ENCODE data around the gene CACNA1S.

The CACNA1S gene

DNA sequence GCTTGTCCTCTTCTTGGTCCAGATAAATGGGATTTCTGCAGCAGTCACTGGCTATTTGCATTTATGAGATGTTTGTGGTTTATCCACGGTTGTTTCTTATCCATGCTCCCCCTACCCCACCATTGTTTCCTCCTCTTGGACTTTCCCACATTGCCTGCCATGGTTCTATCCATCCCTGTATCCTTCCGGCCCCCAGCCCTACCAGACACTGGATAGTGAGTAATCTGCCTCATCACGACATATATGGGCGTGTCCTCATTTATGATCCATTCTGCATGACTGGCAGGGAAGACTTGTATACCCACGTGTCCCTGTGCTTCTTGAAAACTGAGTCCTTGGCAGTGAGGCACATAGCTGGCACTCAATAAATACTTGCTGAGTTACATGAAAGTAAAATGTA is 40.1 kb downstream of the CACNA1S start:
- in situ Hi-C loops (cut with MboI; ENCODE audit: low sequenced_read_pairs, unreplicated experiment): no loop called here
- TF ChIP-seq CTCF (IDR thresholded peaks at IDR 0.05; ENCODE audit: borderline replicate concordance, control extremely low read depth, extremely low read depth, insufficient read depth, missing control alignments): no peak
- no peak for DNase-seq (ENCODE audit: low spot score)

- in situ Hi-C loops (cut with MboI; ENCODE audit: low sequenced_read_pairs, unreplicated experiment): no loop called here
- no peak for DNase-seq (ENCODE audit: low spot score)
- no peak for TF ChIP-seq CTCF (IDR thresholded peaks at IDR 0.05; ENCODE audit: borderline replicate concordance, control extremely low read depth, extremely low read depth, insufficient read depth, missing control alignments)
These were observed 42.6 kb downstream of the CACNA1S start for GRCh38 chr1:201069636-201070035.

GRCh38 chr1:201068976-201069375 is 43.2 kb downstream of the CACNA1S start:
- TF ChIP-seq CTCF (IDR thresholded peaks at IDR 0.05; ENCODE audit: borderline replicate concordance, control extremely low read depth, extremely low read depth, insufficient read depth, missing control alignments): no peak
- no peak for DNase-seq (ENCODE audit: low spot score)
- in situ Hi-C loops (cut with MboI; ENCODE audit: low sequenced_read_pairs, unreplicated experiment): no loop called here

- no peak for TF ChIP-seq CTCF (IDR thresholded peaks at IDR 0.05; ENCODE audit: borderline replicate concordance, control extremely low read depth, extremely low read depth, insufficient read depth, missing control alignments)
- DNase-seq (ENCODE audit: low spot score): no peak
- in situ Hi-C loops (cut with MboI; ENCODE audit: low sequenced_read_pairs, unreplicated experiment): no loop called here
These were observed 45.2 kb downstream of the CACNA1S start for GRCh38 chr1:201066986-201067385.

DNA sequence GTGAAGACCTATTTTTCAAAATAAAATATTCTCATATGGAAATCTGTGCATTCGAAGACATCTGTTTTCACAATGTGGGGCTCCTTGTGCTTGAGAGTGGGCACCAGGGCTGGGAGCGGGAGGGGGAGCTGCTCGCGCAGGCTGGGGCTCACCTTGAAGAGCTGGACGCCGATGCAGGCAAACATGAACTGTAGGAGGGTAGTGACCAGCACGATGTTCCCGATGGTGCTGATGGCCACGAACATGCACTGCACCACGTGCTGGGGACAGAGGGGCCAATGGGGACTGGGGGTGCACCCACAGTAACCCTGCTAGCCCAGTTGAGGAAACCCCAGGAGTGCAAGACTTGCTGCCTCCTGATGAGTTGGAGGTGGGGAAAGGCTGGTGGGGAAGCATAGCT is 46.5 kb downstream of the CACNA1S start:
- in situ Hi-C loops (cut with MboI; ENCODE audit: low sequenced_read_pairs, unreplicated experiment): no loop called here
- no peak for TF ChIP-seq CTCF (IDR thresholded peaks at IDR 0.05; ENCODE audit: borderline replicate concordance, control extremely low read depth, extremely low read depth, insufficient read depth, missing control alignments)
- no peak for DNase-seq (ENCODE audit: low spot score)

- no peak for DNase-seq (ENCODE audit: low spot score)
- no peak for TF ChIP-seq CTCF (IDR thresholded peaks at IDR 0.05; ENCODE audit: borderline replicate concordance, control extremely low read depth, extremely low read depth, insufficient read depth, missing control alignments)
- in situ Hi-C loops (cut with MboI; ENCODE audit: low sequenced_read_pairs, unreplicated experiment): no loop called here
These were observed 47.4 kb downstream of the CACNA1S start for GRCh38 chr1:201064806-201065205.

DNA sequence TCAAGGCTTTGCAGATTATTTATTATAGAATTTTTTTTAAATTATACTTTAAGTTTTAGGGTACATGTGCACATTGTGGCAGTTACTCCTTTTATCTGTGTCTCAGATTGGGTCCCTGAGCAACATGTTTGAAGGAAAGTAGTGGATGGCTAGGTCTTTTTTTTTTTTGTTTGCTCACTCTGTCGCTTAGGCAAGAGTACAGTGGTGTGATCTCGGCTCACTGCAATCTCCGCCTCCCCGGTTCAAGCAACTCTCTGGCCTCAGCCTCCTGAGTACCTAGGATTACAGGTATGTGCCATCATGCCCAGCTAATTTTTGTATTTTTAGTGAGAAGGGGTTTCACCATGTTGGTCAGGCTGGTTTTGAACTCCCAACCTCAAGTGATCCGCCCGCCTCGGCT is 49.1 kb downstream of the CACNA1S start:
- no peak for DNase-seq (ENCODE audit: low spot score)
- in situ Hi-C loops (cut with MboI; ENCODE audit: low sequenced_read_pairs, unreplicated experiment): no loop called here

More for the DNA sequence above, 49.1 kb downstream of the CACNA1S start:
- TF ChIP-seq CTCF (IDR thresholded peaks at IDR 0.05; ENCODE audit: borderline replicate concordance, control extremely low read depth, extremely low read depth, insufficient read depth, missing control alignments): no peak

Measured in GM13976 (cell line).